Heart left ventricle (tissue), 13 donors: ENCODE results near the gene MAP3K21.

ENCODE experiments used
- CTCF ChIP-seq, 12 donors: fragments of 200-600 bp; sonication (generic) in 4 of 12; IDR thresholded peaks; one replicate each; pipeline versions ENCODE4 v1.5.0 to v1.8.0; 2018 to 2022; ENCODE audit warnings: antibody characterized with exemption in 12 of 12, mild to moderate bottlenecking in 5 of 12
- POLR2A ChIP-seq, 2 donors: fragments of 450-650 bp; IDR thresholded peaks; one replicate each; pipeline ENCODE4 v1.6.1; 2017; ENCODE audit warnings: antibody characterized with exemption in 2 of 2, mild to moderate bottlenecking in 2 of 2, moderate library complexity in 2 of 2
- donor health status: ischemic (EF 13 %, LVEDD 7.1; RV severe dilation, severe dysfunction).
- donor health status: DM: no; HTN: yes; CAD: no.
- donor health status: DM: no; HTN: no; CAD: no.
- donor health status: ischemic (EF 25% LVEDD 6.9; RV normal size, moderate dysfunction).
- donor health status: ischemic (EF 25% LVEDD 5.7; RV mildly dilated, moderate dysfunction).
- donor health status: ischemic (EF 35%, LVEDD 5.7; RV mildly dilated, moderate dysfunction).
- donor health status: nonischemic (EF 11% LVEDD 7.7; RV severe dilation, severe dysfunction).
- donor health status: DM: yes; HTN: yes; CAD: no.
- donor health status: PGD.
- donor health status: ischemic (EF 29% LVEDD 5.4; RV normal size, mild dysfunction).
- donor health status: nonischemic (EF 23%, LVEDD 6.1; RV moderate dilation, normal function).

- TF ChIP-seq POLR2A (IDR thresholded peaks at IDR 0.05) (no peak), CTCF (IDR thresholded peaks at IDR 0.05) (no peak)
Measured at GRCh38 chr1:233289676-233290075, 37.8 kb upstream of the MAP3K21 start.
